ENCODE results near the gene XRCC5.

XRCC5 gene

DNA sequence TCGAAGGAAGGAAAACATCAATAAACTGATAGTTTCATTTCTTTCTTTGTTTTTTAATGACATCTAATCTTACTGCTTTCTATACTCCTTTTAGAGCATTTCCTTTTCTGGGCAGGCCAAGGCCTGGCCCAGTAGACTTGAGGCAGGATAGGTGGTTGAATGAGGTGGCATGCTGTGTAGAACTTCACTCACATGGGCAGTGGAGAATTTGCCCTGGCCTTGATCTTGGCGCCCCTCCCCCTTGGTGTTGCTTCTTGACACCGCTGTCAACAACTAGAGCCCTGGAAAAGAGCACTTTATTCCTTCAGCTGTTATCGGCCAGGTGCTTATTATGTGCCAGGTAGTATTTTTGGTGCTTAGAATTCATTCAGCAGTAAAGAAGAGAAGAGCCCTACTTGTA is 37.4 kb downstream of the XRCC5 start (continued):
- TF ChIP-seq SCRT1 (tag by site-specific recombination; IDR thresholded peaks at IDR 0.05; ENCODE audit: borderline replicate concordance) (no peak), HOXD13 (CRISPR knock-in tag; IDR thresholded peaks at IDR 0.05; ENCODE audit: borderline replicate concordance) (no peak)

DNA sequence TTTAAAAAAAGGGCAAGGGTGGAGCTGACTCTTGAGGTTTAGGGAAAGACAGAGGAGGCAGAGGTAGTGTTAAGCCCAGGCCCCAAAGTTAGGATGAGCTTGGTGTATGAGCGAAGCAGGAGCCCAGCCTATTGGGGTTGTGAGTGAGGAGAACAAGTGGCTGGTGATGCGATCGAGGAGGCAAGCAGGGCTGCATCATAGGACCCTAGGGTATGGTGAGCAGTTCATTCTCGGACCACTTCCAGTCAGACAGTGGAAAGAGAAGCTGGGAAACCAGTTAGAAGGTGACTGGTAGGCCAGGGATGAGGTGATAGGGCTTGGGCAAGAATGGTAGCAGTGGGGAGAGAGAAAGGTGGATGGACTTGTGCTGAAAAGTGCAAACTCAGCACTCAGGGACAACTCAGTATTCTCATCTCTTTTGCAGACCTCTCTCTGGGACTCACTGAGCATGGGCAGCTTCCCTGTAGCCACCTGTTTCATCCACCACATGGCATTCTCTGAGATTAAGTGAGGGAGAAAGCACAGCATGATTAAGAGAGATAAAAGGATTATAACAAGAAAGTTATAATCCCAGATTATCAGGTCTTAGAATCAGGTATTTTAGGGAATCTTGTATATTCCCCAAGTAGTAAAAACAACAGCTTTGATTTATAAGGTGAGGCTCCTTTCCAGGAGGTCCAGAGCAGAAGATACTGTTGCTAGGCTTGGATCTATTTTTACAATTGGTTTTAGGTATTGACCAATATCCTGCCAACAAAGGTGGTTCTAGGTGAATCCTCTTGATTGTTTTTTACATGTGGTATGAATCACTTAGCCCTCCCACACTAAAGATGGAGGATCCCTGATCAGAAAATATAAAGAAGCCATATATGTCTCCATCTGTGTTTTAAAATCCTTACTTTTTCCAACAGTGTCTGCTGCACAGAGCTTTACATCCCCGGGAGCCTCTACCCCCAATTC is 38.3 kb downstream of the XRCC5 start:
- no peak overlapping the region for H3K4me3 ChIP-seq (ENCODE audit: low read depth, low read length)
- ChIA-PET POLR2A (interaction anchor here (0.8 kb wide), 1 partner anchor 23 kb away, joined by 3 read pairs; no protein-coding TSS in a partner anchor), CTCF (no interaction called here)
- TF ChIP-seq ZNF394 (tag by site-specific recombination; IDR thresholded peaks at IDR 0.05; ENCODE audit: borderline replicate concordance) (no peak), ZNF48 (tag by site-specific recombination; IDR thresholded peaks at IDR 0.05) (no peak)
- TF ChIP-seq, protein P1, sequence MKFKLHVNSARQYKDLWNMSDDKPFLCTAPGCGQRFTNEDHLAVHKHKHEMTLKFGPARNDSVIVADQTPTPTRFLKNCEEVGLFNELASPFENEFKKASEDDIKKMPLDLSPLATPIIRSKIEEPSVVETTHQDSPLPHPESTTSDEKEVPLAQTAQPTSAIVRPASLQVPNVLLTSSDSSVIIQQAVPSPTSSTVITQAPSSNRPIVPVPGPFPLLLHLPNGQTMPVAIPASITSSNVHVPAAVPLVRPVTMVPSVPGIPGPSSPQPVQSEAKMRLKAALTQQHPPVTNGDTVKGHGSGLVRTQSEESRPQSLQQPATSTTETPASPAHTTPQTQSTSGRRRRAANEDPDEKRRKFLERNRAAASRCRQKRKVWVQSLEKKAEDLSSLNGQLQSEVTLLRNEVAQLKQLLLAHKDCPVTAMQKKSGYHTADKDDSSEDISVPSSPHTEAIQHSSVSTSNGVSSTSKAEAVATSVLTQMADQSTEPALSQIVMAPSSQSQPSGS (tag by site-specific recombination; IDR thresholded peaks at IDR 0.05; ENCODE audit: low read depth) = no peak
- no peaks in the 10 kb centered on the region for H3K4me1 ChIP-seq (ENCODE audit: control insufficient read depth, insufficient read depth, low read length)
- no peak overlapping the region for H3K27ac ChIP-seq (ENCODE audit: extremely low read depth, low read depth, low read length)
- H3K9me3 ChIP-seq (ENCODE audit: control insufficient read depth, insufficient read depth, low read depth, low read length) = no peaks in the 10 kb centered on the region
- peaks cover 68 to 99% of the 10 kb centered on the region in 2 experiments for H3K36me3 ChIP-seq (ENCODE audit: control insufficient read depth in 2 of 2, insufficient read depth in 1 of 2, low read length in 2 of 2)

DNA sequence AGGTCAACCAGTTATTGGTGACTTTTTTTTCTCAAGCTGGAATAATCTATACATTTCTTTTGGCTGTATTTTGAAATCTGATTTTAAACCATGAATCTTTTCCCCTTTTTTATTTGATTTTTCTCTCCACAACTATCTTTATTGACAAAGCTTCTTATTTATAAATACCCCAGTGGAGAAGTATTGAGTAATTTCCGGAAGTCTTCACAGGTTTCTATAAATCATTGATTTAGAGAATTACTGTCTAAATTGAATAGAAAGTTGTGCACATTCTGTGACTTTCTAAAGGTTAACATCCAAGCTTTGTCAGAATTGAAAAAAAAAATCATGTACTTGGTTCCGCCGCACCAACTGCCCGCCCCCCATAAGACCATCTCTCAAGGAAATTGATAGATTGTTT is 39.8 kb downstream of the XRCC5 start:
- Histone ChIP-seq H3K4me3 (ENCODE audit: low read depth, low read length) (no peak overlapping the region), H3K36me3 (ENCODE audit: control insufficient read depth in 2 of 2, insufficient read depth in 1 of 2, low read length in 2 of 2) (peaks cover 53 to 100% of the 10 kb centered on the region in 2 experiments), H3K27ac (ENCODE audit: extremely low read depth, low read depth, low read length) (no peak overlapping the region), H3K9me3 (ENCODE audit: control insufficient read depth, insufficient read depth, low read depth, low read length) (no peaks in the 10 kb centered on the region), H3K4me1 (ENCODE audit: control insufficient read depth, insufficient read depth, low read length) (no peaks in the 10 kb centered on the region)
- ChIA-PET CTCF (no interaction called here), POLR2A (no interaction called here)
- TF ChIP-seq ZNF366 (tag by site-specific recombination; conservative IDR thresholded peaks at IDR 0.05) = no peak
- no peak for TF ChIP-seq ZFP41 (tag by site-specific recombination; IDR thresholded peaks at IDR 0.05; ENCODE audit: borderline replicate concordance)
- no peak for TF ChIP-seq ZNF660 (tag by site-specific recombination; IDR thresholded peaks at IDR 0.05)
- TF ChIP-seq ZNF121 (tag by site-specific recombination; IDR thresholded peaks at IDR 0.05) = no peak
- no peak for TF ChIP-seq ZNF423 (tag by site-specific recombination; IDR thresholded peaks at IDR 0.05)
- TF ChIP-seq, protein P2, sequence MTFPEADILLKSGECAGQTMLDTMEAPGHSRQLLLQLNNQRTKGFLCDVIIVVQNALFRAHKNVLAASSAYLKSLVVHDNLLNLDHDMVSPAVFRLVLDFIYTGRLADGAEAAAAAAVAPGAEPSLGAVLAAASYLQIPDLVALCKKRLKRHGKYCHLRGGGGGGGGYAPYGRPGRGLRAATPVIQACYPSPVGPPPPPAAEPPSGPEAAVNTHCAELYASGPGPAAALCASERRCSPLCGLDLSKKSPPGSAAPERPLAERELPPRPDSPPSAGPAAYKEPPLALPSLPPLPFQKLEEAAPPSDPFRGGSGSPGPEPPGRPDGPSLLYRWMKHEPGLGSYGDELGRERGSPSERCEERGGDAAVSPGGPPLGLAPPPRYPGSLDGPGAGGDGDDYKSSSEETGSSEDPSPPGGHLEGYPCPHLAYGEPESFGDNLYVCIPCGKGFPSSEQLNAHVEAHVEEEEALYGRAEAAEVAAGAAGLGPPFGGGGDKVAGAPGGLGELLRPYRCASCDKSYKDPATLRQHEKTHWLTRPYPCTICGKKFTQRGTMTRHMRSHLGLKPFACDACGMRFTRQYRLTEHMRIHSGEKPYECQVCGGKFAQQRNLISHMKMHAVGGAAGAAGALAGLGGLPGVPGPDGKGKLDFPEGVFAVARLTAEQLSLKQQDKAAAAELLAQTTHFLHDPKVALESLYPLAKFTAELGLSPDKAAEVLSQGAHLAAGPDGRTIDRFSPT (tag by site-specific recombination; IDR thresholded peaks at IDR 0.05) = no peak
- TF ChIP-seq ZNF677 (tag by site-specific recombination; IDR thresholded peaks at IDR 0.05) = no peak
- TF ChIP-seq ZNF239 (tag by site-specific recombination; IDR thresholded peaks at IDR 0.05) = no peak
- no peak for TF ChIP-seq ZNF791 (tag by site-specific recombination; IDR thresholded peaks at IDR 0.05)
- no peak for TF ChIP-seq BCL11B (tag by site-specific recombination; IDR thresholded peaks at IDR 0.05; ENCODE audit: low read depth)
- no peak for TF ChIP-seq ZNF670 (tag by site-specific recombination; IDR thresholded peaks at IDR 0.05; ENCODE audit: low read depth)
- no peak for TF ChIP-seq OVOL3 (tag by site-specific recombination; IDR thresholded peaks at IDR 0.05)

Measured in HEK293 (cell line).